ENCODE measurements around the gene LARP1B. TPM values are rescaled to one million over a fixed set of nuclear protein-coding genes. Genes with fewer than 3 reads are reported as not detected.
"Not testable (repeated sequence)": the region's sequence is repeated elsewhere in the genome, so short reads cannot be mapped to it uniquely, and the experiment has no call there.

LARP1B gene
- total and polyA plus RNA-seq, 2 donors = 11.1 to 55.4 TPM

- 52% methylated on average over 8 of the region's 8 CpGs for WGBS
- H3K27ac ChIP-seq (ENCODE audit: low read depth) = no peak overlapping the region
- no peak overlapping the region for H3K4me3 ChIP-seq (ENCODE audit: low read depth, low read length)
- no peak for DNase-seq (ENCODE audit: extremely low spot score)
- no peaks in the 10 kb centered on the region for H3K4me1 ChIP-seq (ENCODE audit: insufficient read depth)
- peaks cover 2% of the 10 kb centered on the region for H3K36me3 ChIP-seq (ENCODE audit: insufficient read depth)
Observed at GRCh38 chr4:128220286-128221235, 159.4 kb downstream of the LARP1B start.

- Histone ChIP-seq H3K4me3 (ENCODE audit: low read depth, low read length) (no peak overlapping the region), H3K4me1 (ENCODE audit: insufficient read depth) (no peaks in the 10 kb centered on the region), H3K27ac (ENCODE audit: low read depth) (no peak overlapping the region), H3K36me3 (ENCODE audit: insufficient read depth) (peaks cover 2% of the 10 kb centered on the region)
- DNase-seq (ENCODE audit: extremely low spot score) = no peak
Observed at GRCh38 chr4:128221586-128221985, 160.5 kb downstream of the LARP1B start.

GRCh38 chr4:128225148-128225547 lies 164.0 kb downstream of the LARP1B start:
- Histone ChIP-seq H3K4me1 (ENCODE audit: insufficient read depth) (no peaks in the 10 kb centered on the region), H3K36me3 (ENCODE audit: insufficient read depth) (peaks cover 2% of the 10 kb centered on the region), H3K27ac (ENCODE audit: low read depth) (no peak overlapping the region), H3K4me3 (ENCODE audit: low read depth, low read length) (no peak overlapping the region)
- DNase-seq (ENCODE audit: extremely low spot score) = no peak
- 38% methylated on average over 2 of the region's 2 CpGs for WGBS

- WGBS = 71% methylated on average over 2 of the region's 2 CpGs
- no peak for DNase-seq (ENCODE audit: extremely low spot score)
- Histone ChIP-seq H3K4me3 (ENCODE audit: low read depth, low read length) (no peak overlapping the region), H3K36me3 (ENCODE audit: insufficient read depth) (no peaks in the 10 kb centered on the region), H3K27ac (ENCODE audit: low read depth) (no peak overlapping the region), H3K4me1 (ENCODE audit: insufficient read depth) (no peaks in the 10 kb centered on the region)
Observed at GRCh38 chr4:128227991-128228571, 167.0 kb downstream of the LARP1B start.

- no peaks in the 10 kb centered on the region for H3K4me1 ChIP-seq (ENCODE audit: insufficient read depth)
- WGBS = 65% methylated on average over 6 of the region's 6 CpGs
- no peak overlapping the region for H3K4me3 ChIP-seq (ENCODE audit: low read depth, low read length)
- no peaks in the 10 kb centered on the region for H3K36me3 ChIP-seq (ENCODE audit: insufficient read depth)
- DNase-seq (ENCODE audit: extremely low spot score) = no peak
- no peak overlapping the region for H3K27ac ChIP-seq (ENCODE audit: low read depth)
Observed at GRCh38 chr4:128228845-128229795, 168.0 kb downstream of the LARP1B start.

GRCh38 chr4:128232719-128233118 lies 171.6 kb downstream of the LARP1B start:
- no peaks in the 10 kb centered on the region for H3K36me3 ChIP-seq (ENCODE audit: insufficient read depth)
- WGBS = 83% methylated on average over 3 of the region's 3 CpGs

GRCh38 chr4:128234836-128235235 lies 173.7 kb downstream of the LARP1B start:
- no peak overlapping the region for H3K4me3 ChIP-seq (ENCODE audit: low read depth, low read length)
- WGBS = 96% methylated on average over 3 of the region's 3 CpGs
- H3K4me1 ChIP-seq (ENCODE audit: insufficient read depth) = no peaks in the 10 kb centered on the region
- H3K27ac ChIP-seq (ENCODE audit: low read depth) = no peak overlapping the region
- H3K36me3 ChIP-seq (ENCODE audit: insufficient read depth) = no peaks in the 10 kb centered on the region
- no peak for DNase-seq (ENCODE audit: extremely low spot score)

More at GRCh38 chr4:128232719-128233118, 171.6 kb downstream of the LARP1B start:
- DNase-seq (ENCODE audit: extremely low spot score) = no peak
- Histone ChIP-seq H3K27ac (ENCODE audit: low read depth) (no peak overlapping the region), H3K4me3 (ENCODE audit: low read depth, low read length) (no peak overlapping the region), H3K4me1 (ENCODE audit: insufficient read depth) (no peaks in the 10 kb centered on the region)

GRCh38 chr4:128241019-128241418 lies 179.9 kb downstream of the LARP1B start:
- no peak overlapping the region for H3K4me3 ChIP-seq (ENCODE audit: low read depth, low read length)
- peaks cover 1% of the 10 kb centered on the region for H3K4me1 ChIP-seq (ENCODE audit: insufficient read depth)
- H3K36me3 ChIP-seq (ENCODE audit: insufficient read depth) = no peaks in the 10 kb centered on the region
- WGBS = 97% methylated on average over 3 of the region's 3 CpGs
- no peak for DNase-seq (ENCODE audit: extremely low spot score)
- no peak overlapping the region for H3K27ac ChIP-seq (ENCODE audit: low read depth)

- no peak overlapping the region for H3K4me3 ChIP-seq (ENCODE audit: low read depth, low read length)
- H3K27ac ChIP-seq (ENCODE audit: low read depth) = no peak overlapping the region
- no peak for DNase-seq (ENCODE audit: extremely low spot score)
- H3K4me1 ChIP-seq (ENCODE audit: insufficient read depth) = peaks cover 1% of the 10 kb centered on the region
- 40% methylated on average over 3 of the region's 3 CpGs for WGBS
- no peaks in the 10 kb centered on the region for H3K36me3 ChIP-seq (ENCODE audit: insufficient read depth)
Observed at GRCh38 chr4:128241425-128241913, 180.4 kb downstream of the LARP1B start.

GRCh38 chr4:128241981-128242380 lies 180.9 kb downstream of the LARP1B start:
- Histone ChIP-seq H3K27ac (ENCODE audit: low read depth) (no peak overlapping the region), H3K4me1 (ENCODE audit: insufficient read depth) (peaks cover 1% of the 10 kb centered on the region), H3K4me3 (ENCODE audit: low read depth, low read length) (no peak overlapping the region), H3K36me3 (ENCODE audit: insufficient read depth) (no peaks in the 10 kb centered on the region)
- 85% methylated on average over 3 of the region's 3 CpGs for WGBS
- DNase-seq (ENCODE audit: extremely low spot score) = no peak

GRCh38 chr4:128242601-128243000 lies 181.5 kb downstream of the LARP1B start:
- peaks cover 1% of the 10 kb centered on the region for H3K4me1 ChIP-seq (ENCODE audit: insufficient read depth)
- H3K36me3 ChIP-seq (ENCODE audit: insufficient read depth) = no peaks in the 10 kb centered on the region
- no peak overlapping the region for H3K4me3 ChIP-seq (ENCODE audit: low read depth, low read length)
- 98% methylated on average over 4 of the region's 4 CpGs for WGBS
- no peak for DNase-seq (ENCODE audit: extremely low spot score)
- no peak overlapping the region for H3K27ac ChIP-seq (ENCODE audit: low read depth)

- DNase-seq (ENCODE audit: extremely low spot score) = no peak
- WGBS = 87% methylated on average over 2 of the region's 2 CpGs
- Histone ChIP-seq H3K27ac (ENCODE audit: low read depth) (no peak overlapping the region), H3K4me3 (ENCODE audit: low read depth, low read length) (no peak overlapping the region), H3K4me1 (ENCODE audit: insufficient read depth) (peaks cover 1% of the 10 kb centered on the region), H3K36me3 (ENCODE audit: insufficient read depth) (no peaks in the 10 kb centered on the region)
Observed at GRCh38 chr4:128244379-128244778, 183.3 kb downstream of the LARP1B start.

GRCh38 chr4:128245391-128245790 lies 184.3 kb downstream of the LARP1B start:
- H3K4me3 ChIP-seq (ENCODE audit: low read depth, low read length); H3K4me1 ChIP-seq (ENCODE audit: insufficient read depth); DNase-seq (ENCODE audit: extremely low spot score); H3K27ac ChIP-seq (ENCODE audit: low read depth); H3K36me3 ChIP-seq (ENCODE audit: insufficient read depth): not testable (repeated sequence)
- WGBS = 87% methylated on average over 5 of the region's 5 CpGs
